GM12891 (cell line): Measurements from ENCODE around the gene NBPF14.
"Not testable (repeated sequence)": the region's sequence is repeated elsewhere in the genome, so short reads cannot be mapped to it uniquely, and the experiment has no call there.

Experiments used
- POLR2A ChIP-seq: IDR thresholded peaks from 2 replicates; pipeline ENCODE4 v1.6.1; 2011; ENCODE audit warnings: low read depth, low read length, control low read depth
- POLR2AphosphoS5 ChIP-seq: IDR thresholded peaks from 2 replicates; pipeline ENCODE4 v1.6.1; 2011; ENCODE audit warnings: low read depth, low read length, control low read depth
- POU2F2 ChIP-seq: IDR thresholded peaks from 2 replicates; pipeline ENCODE4 v1.6.1; 2011; ENCODE audit warnings: low read depth, mild to moderate bottlenecking, control low read depth, low read length, moderate library complexity

GRCh38 chr1:148493933-148494332 is 101.9 kb downstream of the NBPF14 start:
- TF ChIP-seq POLR2A, POLR2AphosphoS5, POU2F2: not testable (repeated sequence)
